Stimulated activated effector memory CD8-positive, alpha-beta T cell treated with anti-CD3 and anti-CD28 coated beads, Interleukin-12 subunit alpha, Interleukin-12 subunit beta, amount 100 ng/mL, for 72 hours (primary cell): ENCODE measurements around the gene ANKRD60.
A peak's percentile ranks its signal among the peaks of the same experiment; 100 is the strongest.

Experiments
- ATAC-seq: fragments of 150-1000 bp; cut with Tn5 transposase; 2 replicates; pipeline ENCODE4 v1.10.0; 2021
- DNase-seq, 2 donors: peaks; one replicate each; pipeline ENCODE4 v3.0.0; 2021 to 2022; ENCODE audit warnings: low spot score in 2 of 2
- H3K27ac Mint-ChIP-seq: one replicate; pipeline ENCODE4 v1.8.0; 2022; ENCODE audit warnings: mild to moderate bottlenecking, mixed read lengths
- H3K36me3 Mint-ChIP-seq: one replicate; pipeline ENCODE4 v1.8.0; 2022; ENCODE audit warnings: mild to moderate bottlenecking, mixed read lengths
- H3K4me1 Mint-ChIP-seq: one replicate; pipeline ENCODE4 v1.8.0; 2022; ENCODE audit warnings: mixed read lengths
- H3K4me3 Mint-ChIP-seq: one replicate; pipeline ENCODE4 v1.8.0; 2022; ENCODE audit warnings: mild to moderate bottlenecking, mixed read lengths
- H3K9me3 Mint-ChIP-seq: one replicate; pipeline ENCODE4 v1.8.0; 2022; ENCODE audit warnings: mixed read lengths

The ANKRD60 gene

DNA sequence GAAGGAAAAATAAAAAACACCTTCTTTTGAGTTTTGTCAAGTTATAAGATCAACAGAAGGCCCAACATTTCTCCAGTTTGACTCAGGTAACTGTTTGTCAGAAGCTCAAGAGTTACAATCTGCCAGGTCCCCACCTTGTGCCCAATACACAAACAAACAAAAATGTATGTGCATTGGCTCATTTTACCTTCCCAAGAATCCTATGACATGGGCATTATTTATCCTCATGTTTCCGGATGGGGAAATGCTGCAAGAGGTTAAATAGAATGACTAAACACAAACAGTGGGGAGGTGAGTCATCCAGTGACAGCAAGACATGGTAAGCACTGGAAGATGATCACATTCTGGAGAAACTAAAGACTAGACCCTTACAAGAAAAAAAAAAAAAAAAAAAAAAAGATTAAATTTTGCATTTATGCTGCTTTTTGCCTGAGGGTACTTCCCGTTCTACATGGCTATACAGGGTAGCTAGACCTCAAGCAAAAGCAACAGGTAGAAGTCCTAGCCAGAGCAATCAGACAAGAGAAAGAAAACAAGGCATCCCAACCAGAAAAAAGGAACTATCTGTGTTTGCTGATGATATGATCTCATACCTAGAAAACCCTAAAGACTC, 23.6 kb upstream of the ANKRD60 start:
- H3K4me3 Mint-ChIP-seq, result no peak overlapping the region
- H3K36me3 Mint-ChIP-seq, result peaks cover 38% of the 10 kb centered on the region
- no peaks in the 10 kb centered on the region for H3K9me3 Mint-ChIP-seq
- ATAC-seq, result peak; percentile 77
- H3K4me1 Mint-ChIP-seq, result peaks cover 18% of the 10 kb centered on the region
- no peak overlapping the region for H3K27ac Mint-ChIP-seq
- no peak for DNase-seq

DNA sequence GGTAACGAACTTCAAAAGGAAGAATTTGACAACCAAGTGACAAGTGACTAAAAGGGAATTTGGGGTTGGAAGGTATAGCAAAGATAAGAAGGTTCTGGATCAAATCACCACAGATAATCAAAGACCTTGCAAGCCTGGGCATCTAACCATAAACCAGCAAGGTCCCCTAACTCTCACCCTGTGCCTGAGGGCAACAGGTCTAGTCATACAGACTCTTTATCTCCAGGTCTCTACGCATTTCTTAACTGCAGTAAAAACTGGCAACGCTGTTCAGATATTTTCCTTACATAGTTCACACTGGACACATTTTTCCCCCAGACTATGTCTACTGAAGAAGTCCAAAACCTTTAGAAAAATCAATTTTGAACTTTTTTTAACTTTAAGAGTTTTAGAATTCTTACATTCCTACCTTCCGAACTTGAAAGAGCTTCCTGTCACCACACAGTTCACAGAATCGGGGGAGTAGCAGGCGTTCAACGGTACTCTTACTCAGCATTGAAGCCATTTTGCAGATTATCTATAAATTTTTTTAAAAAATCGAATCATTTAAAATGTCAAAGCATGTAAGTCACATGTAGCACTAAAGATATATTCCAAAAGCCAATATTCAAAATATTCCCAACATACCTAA, 23.0 kb upstream of the ANKRD60 start:
- no peak for ATAC-seq
- Mint-ChIP-seq H3K27ac (no peak overlapping the region), H3K4me1 (peaks cover 12% of the 10 kb centered on the region), H3K9me3 (no peaks in the 10 kb centered on the region), H3K4me3 (no peak overlapping the region), H3K36me3 (peaks cover 44% of the 10 kb centered on the region)
- DNase-seq, result no peak

DNA sequence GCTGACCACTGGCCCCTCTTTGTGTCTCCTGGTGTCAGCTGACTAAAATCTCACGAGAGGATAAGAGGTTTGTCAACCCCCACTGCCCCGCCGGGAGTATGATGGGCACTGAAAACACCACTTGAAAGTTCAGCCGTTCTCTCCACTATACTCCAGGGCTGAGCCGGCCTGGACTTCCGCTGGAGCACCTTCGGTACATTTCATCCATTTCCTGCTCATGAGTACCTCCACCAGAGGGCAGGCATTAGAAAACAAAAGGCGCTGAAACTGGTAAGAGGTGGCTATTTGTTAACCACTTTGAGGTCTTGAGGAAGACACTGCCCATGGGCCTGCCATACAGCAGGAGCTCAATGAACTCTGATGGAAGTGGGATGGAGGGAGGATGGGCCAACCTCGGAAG, 17.9 kb upstream of the ANKRD60 start:
- DNase-seq (no peak), ATAC-seq (no peak)
- Mint-ChIP-seq H3K4me3 (no peak overlapping the region), H3K4me1 (no peaks in the 10 kb centered on the region), H3K36me3 (peaks cover 68% of the 10 kb centered on the region), H3K9me3 (no peaks in the 10 kb centered on the region), H3K27ac (no peak overlapping the region)

DNA sequence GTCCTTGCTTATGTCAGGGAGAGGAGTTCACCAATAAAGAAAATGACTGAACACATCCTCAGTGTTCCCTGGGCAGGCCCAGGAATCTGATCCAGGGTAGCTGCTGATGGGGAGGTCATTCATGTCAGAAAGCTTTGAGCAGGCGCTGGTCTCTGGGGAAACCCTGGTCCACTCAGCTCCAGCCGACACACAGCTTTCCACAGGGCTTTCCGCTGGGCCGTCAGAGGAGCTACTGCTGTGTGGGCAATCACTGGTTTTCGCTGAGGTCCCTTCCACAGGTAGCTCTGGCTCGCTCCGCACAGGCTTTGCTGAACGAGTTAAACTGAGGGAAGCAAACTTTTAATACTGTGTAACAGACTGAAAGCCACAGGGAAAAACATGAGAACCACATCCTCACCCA, 17.5 kb upstream of the ANKRD60 start:
- Mint-ChIP-seq H3K4me3 (no peak overlapping the region), H3K27ac (no peak overlapping the region), H3K4me1 (no peaks in the 10 kb centered on the region), H3K9me3 (no peaks in the 10 kb centered on the region), H3K36me3 (peaks cover 64% of the 10 kb centered on the region)
- ATAC-seq (no peak), DNase-seq (no peak)

DNA sequence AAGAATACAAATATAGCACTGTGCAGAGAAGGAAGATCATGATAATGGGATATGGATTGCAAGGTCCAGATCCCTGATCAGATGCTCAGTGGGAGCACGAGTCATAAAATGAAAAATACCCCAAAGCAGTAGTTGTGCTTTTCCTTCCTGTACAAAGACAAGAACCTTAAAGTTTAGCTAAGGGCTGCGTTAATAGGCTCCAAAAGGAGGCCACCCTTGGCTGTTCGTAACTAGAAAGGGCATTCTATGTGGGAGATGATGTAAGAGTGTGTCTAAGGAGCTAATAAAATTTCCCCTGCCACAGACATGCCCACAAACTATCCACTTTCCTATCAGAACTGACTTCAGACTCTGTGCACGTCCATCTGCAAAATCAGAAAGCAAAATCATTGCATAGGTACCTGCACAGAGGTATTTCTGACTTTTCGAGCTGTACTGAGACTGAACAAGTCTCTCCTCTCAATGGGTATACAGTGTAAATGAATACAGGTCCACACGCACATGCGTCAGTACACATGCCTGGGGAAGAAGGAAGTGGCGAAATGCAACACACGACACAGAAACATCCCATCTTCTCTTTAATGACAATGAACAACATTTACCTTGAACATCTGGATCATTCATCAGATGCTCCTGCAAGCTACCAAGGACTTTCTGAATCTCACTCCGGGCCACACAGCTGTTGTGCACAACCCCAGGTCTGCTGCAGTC, 16.9 kb upstream of the ANKRD60 start:
- Mint-ChIP-seq H3K4me3 (no peak overlapping the region), H3K27ac (no peak overlapping the region), H3K36me3 (peaks cover 58% of the 10 kb centered on the region), H3K9me3 (no peaks in the 10 kb centered on the region), H3K4me1 (no peaks in the 10 kb centered on the region)
- ATAC-seq (no peak), DNase-seq (no peak)

DNA sequence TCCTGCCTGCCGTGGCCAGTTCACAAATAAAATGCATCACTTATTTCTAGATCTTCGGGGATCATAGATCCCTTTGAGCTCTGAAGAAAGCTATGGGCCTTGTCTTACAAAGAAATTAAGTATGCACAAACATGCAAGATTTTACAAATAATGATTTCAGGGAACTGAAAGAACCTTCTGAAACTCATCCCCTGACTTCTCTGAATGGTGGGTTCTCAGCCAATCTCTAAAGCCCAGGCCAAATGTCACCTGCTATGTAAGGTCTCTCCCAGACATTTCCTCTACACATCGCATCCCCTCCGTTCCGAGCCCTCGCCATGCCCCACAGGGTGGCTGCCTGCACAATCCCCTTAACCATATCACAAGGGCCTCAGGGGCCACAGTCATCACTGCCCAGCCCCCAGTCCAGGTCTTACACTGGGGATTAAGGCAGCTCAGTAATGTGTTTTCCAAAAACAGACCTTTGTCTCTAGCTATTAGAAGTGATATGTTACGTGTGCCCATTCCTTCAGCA, 16.1 kb upstream of the ANKRD60 start:
- H3K36me3 Mint-ChIP-seq, result peaks cover 51% of the 10 kb centered on the region
- no peak overlapping the region for H3K4me3 Mint-ChIP-seq
- DNase-seq (no peak), ATAC-seq (no peak)
- H3K4me1 Mint-ChIP-seq, result no peaks in the 10 kb centered on the region
- no peak overlapping the region for H3K27ac Mint-ChIP-seq
- no peaks in the 10 kb centered on the region for H3K9me3 Mint-ChIP-seq

DNA sequence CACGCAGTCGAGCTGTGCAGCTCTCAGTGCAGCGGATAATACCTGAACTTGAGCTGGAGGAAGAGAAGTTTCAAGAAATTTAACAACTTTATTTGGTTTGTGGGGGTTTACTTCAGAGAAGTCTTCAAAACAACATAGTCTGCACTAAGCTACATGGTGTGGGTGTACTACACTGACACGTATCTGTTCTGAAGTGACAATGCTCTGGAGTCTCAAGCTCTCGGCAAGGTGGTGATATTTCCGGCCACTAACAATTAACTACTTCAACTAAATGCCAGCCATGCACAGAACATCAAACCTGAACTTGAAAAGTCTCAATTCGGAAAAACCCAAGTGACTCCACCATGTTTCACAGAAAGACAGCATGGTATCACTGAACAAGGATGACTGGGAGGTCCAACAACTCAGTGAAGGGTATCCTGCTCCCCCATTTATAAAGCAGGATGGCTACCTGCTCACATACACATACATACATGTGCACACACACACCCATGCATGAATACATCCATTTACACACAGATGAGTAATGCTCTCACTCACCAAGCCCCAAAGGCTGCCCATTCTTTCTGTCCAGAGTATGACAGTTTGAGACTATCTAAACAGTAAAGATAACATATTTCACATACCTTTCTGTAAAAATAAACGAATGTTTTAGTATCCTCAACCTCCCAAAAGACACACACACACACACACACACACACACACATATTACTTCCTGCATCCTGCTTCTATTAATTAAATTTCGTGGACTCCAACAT, 15.4 kb upstream of the ANKRD60 start:
- H3K4me1 Mint-ChIP-seq, result no peaks in the 10 kb centered on the region

DNA sequence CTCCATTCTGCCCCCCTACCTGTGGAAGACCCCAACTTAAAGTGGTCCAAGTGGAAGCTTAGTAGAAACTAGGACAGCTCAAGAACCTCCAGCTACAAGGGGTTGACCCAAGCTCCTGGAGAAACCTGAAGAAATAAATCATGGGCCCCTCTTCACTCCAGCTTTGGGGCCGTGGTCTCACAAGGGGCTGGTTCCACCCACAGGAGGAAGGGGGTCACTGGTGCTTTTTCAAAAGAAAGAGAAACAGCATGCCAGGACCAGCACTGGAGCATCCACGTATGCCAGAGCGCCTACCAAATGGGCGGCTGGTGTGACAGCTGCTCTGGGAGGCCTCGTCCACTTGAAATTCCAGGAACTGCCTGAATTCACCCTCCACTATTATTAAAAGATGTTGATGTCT, 14.4 kb upstream of the ANKRD60 start:
- Mint-ChIP-seq H3K36me3 (peaks cover 45% of the 10 kb centered on the region), H3K27ac (no peak overlapping the region), H3K9me3 (no peaks in the 10 kb centered on the region), H3K4me3 (no peak overlapping the region), H3K4me1 (peaks cover 6% of the 10 kb centered on the region)
- ATAC-seq, result no peak
- DNase-seq, result no peak

More for the DNA sequence above, 15.4 kb upstream of the ANKRD60 start:
- DNase-seq (no peak), ATAC-seq (peak; percentile 68)
- Mint-ChIP-seq H3K9me3 (no peaks in the 10 kb centered on the region), H3K27ac (no peak overlapping the region), H3K36me3 (peaks cover 50% of the 10 kb centered on the region), H3K4me3 (no peak overlapping the region)

DNA sequence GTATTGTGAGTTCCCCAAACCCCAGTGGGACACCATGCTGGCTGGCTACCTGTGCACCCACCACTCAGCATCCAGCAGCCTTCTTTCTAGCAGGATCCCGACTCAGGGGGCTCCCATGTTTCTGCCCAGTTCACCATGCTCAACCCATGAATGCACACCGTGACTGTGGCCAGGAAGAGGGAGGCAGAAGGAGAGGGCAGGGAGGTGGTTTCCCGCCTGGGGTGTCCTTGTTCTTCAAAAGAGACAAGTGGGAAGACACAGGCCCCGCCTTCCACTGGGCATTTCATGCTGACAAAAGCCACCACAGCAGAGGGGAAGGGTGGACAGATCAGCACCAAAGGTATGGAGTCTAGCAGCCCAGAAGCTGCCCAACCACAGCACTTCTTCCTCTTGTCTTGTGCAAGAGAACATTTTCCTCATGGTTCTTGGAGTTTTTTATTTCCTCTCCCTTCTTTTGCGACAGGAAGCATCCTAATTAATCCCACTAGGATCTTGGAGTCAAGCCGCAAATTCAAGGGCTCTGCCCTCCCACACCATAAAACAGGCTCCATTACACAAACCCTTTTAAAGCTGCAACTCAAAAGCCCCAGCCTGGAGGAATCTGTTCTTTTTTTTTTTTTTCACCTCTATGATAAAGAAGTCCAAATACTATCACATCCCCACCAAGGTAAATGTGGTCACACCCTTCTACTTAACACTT, 13.5 kb upstream of the ANKRD60 start:
- H3K9me3 Mint-ChIP-seq, result no peaks in the 10 kb centered on the region
- peaks cover 15% of the 10 kb centered on the region for H3K4me1 Mint-ChIP-seq
- no peak overlapping the region for H3K4me3 Mint-ChIP-seq
- no peak for ATAC-seq
- DNase-seq, result no peak
- H3K27ac Mint-ChIP-seq, result no peak overlapping the region
- H3K36me3 Mint-ChIP-seq, result peaks cover 36% of the 10 kb centered on the region

DNA sequence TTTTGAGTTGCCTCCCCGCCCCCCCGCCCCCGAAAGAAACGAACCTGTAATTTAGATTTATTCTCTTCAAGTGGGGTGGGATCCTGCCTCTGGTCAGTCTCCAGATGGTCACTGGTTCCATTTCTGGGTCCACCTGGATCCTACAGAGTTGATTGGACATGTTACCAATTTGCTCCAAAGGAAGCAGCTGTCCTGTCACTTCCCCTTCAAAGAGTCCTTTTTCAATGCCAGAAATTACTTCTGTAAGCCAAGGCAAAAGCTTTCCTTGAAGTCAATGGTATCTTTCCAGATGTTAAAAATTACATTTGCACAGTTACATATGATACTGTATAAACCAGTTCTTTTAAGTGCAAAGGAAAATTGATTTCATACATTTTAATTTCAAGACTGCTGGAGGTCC, 12.0 kb upstream of the ANKRD60 start:
- ATAC-seq (no peak), DNase-seq (no peak)
- H3K4me3 Mint-ChIP-seq, result no peak overlapping the region
- H3K4me1 Mint-ChIP-seq, result peaks cover 21% of the 10 kb centered on the region
- no peaks in the 10 kb centered on the region for H3K9me3 Mint-ChIP-seq
- H3K36me3 Mint-ChIP-seq, result peaks cover 24% of the 10 kb centered on the region
- H3K27ac Mint-ChIP-seq, result no peak overlapping the region

DNA sequence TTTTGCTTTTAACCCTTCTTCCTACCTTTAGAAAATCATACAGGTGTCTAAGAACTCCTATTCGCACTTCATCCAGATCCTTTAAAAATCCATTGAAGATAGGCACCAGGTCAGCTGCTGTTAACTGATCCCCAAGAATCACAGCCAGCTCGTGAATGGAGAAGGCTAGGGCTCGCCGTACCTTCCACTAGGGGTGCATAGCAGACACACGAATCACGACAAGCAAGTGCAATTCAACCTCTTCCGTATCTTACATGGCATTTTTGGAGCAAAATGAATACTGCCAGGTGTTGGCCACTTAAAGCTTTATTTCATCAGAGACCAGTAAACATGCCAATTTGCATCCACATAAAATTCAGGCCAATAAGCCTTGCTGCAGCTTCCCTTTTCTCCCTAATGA, 10.8 kb upstream of the ANKRD60 start:
- Mint-ChIP-seq H3K4me1 (peaks cover 30% of the 10 kb centered on the region), H3K36me3 (peaks cover 13% of the 10 kb centered on the region), H3K9me3 (no peaks in the 10 kb centered on the region), H3K27ac (no peak overlapping the region), H3K4me3 (no peak overlapping the region)
- no peak for DNase-seq
- ATAC-seq, result no peak

DNA sequence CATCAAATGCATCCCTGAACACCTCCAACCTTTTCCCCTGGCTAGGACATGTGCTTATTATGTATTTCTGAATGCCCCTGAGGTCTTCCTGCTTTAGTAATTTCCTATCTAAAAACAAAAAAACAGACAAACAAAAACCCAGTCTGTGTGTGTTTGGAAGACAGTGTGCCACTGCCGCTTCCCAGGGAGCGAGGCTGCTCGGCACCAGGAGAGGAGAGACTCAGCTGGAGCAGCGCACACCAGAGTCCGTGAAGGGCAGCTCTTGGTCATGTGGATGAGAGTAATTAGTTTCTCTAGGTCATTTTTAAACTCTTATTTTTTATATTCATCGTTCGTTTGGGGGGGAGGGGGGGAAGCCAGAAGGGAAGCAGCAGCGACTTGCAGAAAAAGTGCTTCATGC, 10.0 kb upstream of the ANKRD60 start:
- H3K9me3 Mint-ChIP-seq, result no peaks in the 10 kb centered on the region
- ATAC-seq (no peak), DNase-seq (no peak)
- no peak overlapping the region for H3K27ac Mint-ChIP-seq
- peaks cover 11% of the 10 kb centered on the region for H3K36me3 Mint-ChIP-seq
- peaks cover 30% of the 10 kb centered on the region for H3K4me1 Mint-ChIP-seq
- H3K4me3 Mint-ChIP-seq, result no peak overlapping the region

DNA sequence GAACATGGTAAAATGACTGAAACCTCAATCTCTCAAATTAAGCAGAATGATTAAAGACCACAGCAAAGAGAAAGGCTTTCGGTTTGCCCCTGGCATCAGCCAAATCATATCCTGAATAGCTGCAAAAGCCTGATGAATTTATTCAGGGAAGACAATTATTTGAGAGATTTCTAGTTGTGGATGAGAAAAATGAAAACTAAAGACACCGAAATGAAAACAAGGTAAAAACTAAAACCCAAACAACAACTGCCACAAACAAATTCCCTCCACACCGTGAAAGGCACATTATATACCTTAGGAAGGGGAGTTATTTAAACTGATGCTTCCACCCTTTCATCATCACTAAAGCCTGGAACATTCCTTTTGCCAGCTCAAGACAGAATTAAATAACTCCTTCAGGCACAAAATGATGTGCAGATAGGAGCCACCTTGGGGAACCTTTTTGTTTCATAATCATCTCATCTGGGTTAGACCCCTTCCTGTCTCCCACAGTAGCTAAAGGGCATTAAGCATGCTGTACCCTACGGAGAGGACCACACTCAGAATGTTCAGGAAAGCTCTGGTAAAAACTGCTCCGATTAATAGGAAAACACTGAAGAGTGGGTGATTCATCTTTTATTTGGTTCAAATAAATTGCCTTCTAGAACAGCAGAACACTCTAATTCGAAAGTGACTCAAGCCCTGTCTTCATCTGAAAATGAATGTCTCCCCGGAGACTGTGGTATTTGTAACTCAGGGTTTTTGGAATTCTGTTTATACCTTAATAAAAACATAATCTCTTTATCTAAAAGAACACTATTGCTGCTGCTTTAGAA, 9.1 kb upstream of the ANKRD60 start:
- peaks cover 7% of the 10 kb centered on the region for H3K36me3 Mint-ChIP-seq
- ATAC-seq (no peak), DNase-seq (no peak)
- H3K9me3 Mint-ChIP-seq, result no peaks in the 10 kb centered on the region
- H3K27ac Mint-ChIP-seq, result peak overlapping the region; percentile 67
- peak overlapping the region; percentile 79 for H3K4me3 Mint-ChIP-seq
- H3K4me1 Mint-ChIP-seq, result peaks cover 30% of the 10 kb centered on the region

DNA sequence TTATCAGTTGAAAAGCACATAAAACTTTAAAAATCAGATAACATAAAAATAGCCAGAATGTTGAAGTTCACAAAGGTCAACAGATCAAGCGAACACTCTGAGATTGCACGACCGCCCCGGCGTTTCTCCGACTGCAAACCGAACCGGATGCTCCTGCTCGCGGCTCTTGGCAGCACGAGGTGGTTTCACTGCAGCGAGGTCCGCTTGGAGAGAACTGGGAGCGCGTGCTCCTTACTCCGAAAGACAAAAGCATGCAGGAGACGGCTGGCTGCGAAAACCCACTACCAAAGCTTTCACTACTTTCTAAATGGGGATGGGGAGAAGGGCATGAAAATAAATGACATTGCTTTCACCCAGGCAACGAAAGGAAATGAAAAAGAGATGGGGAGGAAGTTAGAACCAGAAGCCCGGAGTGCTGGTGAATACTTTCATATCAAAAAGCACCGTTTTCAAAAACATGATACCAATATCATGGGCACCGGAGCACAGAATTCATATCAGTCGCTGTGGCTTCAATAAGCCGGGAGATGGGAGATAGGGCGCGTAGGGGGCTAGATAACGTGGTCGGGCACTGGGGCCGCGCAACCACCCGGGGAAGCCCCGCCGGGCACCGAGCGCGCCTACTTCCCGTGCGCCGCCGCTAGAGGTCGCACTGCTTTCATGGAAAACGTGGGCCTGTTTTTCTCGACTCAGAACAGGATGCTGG, 8.3 kb upstream of the ANKRD60 start:
- ATAC-seq (peak; percentile 94), DNase-seq (peak; percentile 90 to 97)
- H3K9me3 Mint-ChIP-seq, result no peaks in the 10 kb centered on the region
- H3K4me3 Mint-ChIP-seq, result peak overlapping the region; percentile 79
- H3K27ac Mint-ChIP-seq, result peak overlapping the region; percentile 67
- peaks cover 2% of the 10 kb centered on the region for H3K36me3 Mint-ChIP-seq
- H3K4me1 Mint-ChIP-seq, result peaks cover 30% of the 10 kb centered on the region
